GM18858 (cell line): ENCODE data around the gene TMEM255B.
"Not testable (repeated sequence)": the region's sequence is repeated elsewhere in the genome, so short reads cannot be mapped to it uniquely, and the experiment has no call there.

ENCODE experiments used
- ATAC-seq: cut with Tn5 transposase; IDR thresholded peaks from one replicate; pipeline ENCODE4 v1.9.1; 2021; ENCODE audit not compliant: unreplicated experiment

Gene TMEM255B

DNA sequence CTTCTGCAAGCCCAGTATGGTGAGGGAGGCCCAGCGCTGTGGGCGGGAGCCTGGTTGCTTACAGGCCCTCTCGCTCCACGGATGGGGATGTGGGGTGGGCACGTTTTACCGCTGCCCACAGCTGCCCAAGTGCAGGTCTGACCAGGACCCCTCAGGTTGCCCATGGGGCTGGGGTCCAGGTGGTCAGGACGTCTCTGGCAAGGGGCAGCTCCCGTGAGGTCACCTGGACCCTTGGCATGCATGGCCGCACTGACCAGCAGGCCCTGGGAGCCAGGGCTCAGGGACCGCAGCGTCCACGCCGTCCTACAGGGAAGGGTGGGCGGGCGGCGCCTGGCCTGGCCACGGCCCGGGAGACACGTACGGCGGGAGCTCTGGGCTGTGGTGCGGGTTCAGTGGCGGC is 72.0 kb downstream of the TMEM255B start:
- no peak for ATAC-seq

DNA sequence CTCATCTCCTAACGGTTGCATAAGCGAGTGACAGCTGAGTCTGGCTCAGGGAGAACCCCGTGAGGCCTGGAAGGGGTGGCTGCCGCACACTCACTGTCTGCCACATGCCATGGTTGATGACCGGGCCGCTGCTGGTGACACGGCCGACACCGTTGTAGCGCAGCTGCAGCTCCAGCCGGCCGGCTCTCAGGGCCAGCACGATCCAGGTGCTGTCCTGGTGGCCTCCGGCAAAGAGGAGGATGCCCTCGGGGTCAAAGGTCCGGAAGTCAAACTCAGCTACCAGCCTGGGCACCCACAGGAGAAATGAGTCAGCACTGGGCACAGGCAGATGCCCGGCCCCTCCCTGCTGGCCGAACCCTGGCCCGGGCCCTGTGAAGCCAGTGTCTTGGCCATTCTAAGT is 73.2 kb downstream of the TMEM255B start:
- no peak for ATAC-seq

DNA sequence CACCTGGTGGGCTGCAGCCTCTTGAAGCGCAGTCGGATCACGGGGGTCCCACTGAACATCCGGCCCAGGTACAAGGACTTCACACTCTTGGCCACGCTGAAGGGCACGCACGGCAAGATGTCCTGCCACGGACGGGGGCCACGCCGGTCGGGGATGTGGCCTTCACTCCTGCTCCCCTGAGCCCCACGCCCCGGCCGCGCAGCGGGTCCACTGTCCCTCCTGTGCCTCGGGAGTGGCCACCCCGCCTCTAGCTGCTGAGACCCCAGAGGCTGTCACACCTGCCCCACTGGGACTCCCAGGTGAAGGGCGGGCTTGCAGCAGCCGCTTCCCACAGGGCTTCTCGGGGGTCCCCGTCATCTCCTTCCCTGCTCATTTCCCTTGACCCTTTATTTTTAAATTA is 73.6 kb downstream of the TMEM255B start:
- ATAC-seq, result no peak

DNA sequence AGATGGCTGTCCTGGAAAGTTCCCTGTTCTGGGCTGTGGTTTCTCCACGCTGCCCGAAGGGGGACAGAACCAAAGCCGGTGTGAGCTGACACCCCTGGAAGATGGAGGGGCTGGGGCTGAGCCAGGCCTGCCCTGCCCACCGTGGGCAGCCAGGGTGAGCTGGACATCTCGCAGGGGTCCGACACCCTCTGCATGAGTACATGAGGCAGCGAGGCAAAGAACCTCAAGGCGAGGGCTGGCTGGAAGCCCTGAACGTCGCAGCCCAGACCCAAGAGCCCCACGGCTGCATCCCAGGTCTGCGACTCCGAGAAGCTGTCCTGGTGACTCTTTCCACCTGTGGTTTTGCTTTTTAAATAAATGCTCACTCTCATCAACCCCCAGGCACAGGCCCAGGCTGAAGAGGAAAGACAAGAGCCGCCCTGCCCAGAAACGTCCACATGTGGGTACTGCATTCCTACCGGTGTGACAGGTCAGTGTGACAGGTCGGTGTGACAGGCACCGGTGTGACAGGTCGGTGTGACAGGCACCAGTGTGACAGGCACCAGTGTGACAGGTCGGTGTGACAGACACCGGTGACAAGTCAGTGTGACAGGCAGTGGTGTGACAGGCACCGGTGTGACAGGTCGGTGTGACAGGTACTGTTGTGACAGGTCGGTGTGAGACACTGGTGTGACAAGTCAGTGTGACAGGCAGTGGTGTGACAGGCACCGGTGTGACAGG is 74.2 kb downstream of the TMEM255B start:
- ATAC-seq, result no peak

DNA sequence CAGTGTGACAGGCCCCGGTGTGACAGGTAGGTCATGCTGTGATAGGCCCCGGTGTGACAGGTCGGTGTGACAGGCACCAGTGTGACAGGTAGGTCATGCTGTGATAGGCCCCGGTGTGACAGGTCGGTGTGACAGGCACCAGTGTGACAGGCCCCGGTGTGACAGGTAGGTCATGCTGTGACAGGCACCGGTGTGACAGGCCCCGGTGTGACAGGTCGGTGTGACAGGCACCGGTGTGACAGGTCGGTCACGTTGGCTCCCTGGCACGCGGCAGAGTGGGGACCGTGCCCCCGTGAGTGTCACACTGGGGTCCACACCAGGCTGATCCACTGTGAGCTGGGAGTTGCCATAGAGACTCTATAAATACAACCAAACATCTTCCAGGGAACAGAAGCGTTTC is 75.0 kb downstream of the TMEM255B start:
- not testable (repeated sequence) for ATAC-seq

GRCh38 chr13:113834496-113835200 is 75.6 kb downstream of the TMEM255B start:
- ATAC-seq, result no peak

GRCh38 chr13:113835461-113836270 is 76.6 kb downstream of the TMEM255B start:
- no peak for ATAC-seq

- no peak for ATAC-seq
Observed at GRCh38 chr13:113836768-113837559, 77.9 kb downstream of the TMEM255B start.

DNA sequence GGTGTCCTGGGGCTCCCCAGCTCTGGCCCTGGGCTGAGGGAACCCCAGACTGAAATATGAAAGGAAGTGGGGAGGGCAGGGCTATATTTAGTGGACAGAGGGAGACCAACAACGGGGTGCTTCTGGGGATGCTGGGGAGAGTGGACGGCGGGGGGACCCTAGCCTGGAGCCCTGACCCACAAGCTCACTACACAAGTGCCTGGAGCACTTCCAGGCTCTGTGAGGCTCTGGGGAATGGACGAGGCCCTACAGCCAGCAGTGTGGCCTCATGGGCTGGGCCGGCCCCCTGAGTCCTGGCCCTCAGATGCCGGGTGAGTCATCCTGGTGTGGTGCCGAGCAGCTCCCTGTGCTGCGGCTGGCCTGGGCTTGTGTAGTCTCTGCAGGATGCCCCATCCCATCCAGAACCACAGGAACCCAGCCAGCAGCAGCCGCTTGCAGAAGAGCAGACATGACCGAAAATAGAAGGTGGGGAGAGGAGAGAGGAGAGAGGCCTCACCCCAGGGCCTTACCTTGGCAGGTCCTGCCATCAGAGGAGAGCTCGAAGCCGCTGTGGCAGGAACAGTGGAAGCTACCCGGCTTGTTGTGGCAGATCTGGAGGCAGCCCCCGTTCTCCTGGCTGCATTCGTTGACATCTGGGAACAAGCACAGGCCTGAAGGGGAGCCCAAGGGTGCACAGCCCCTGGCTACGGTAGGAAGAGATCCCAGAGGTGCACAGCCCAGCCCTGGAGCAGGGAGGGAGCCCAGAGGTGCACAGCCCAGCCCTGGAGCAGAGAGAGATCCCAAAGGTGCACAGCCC is 78.7 kb downstream of the TMEM255B start:
- ATAC-seq, result no peak

DNA sequence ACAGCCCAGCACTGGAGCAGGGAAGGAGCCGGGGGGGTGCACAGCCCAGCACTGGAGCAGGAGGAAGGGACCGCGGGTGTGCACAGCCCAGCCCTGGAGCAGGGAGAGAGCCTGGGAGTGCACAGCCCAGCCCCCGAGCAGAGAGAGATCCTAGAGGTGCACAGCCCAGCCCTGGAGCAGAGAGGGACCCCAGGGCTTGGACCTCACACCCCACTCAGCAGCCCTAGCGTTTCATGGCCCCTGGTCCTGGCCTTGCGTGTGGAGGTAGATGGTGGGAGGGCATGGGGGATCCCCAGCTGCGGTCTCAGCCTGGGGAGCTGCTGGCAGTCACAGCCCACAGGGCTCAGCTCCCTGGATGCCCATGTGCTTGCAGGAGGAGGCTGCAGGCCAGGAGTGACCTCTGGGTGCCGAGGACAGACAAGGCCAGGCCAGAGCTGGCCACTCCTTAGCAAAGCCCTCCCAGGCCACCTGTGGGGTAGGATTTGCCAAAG is 79.7 kb downstream of the TMEM255B start:
- no peak for ATAC-seq

GRCh38 chr13:113839536-113840204 is 80.6 kb downstream of the TMEM255B start:
- no peak for ATAC-seq

GRCh38 chr13:113840541-113841352 is 81.7 kb downstream of the TMEM255B start:
- no peak for ATAC-seq

DNA sequence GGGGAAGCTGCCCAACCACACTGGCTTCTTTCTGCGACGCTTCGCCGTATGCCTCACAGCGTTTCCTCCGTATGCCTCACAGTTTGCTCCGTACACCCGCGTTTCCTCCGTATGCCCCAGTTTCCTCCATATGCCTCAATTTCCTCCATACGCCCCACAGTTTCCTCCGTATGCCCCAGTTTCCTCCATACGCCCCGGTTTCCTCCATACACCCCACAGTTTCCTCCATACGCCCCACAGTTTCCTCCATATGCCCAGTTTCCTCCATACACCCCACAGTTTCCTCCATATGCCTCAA is 82.3 kb downstream of the TMEM255B start:
- ATAC-seq, result no peak

GRCh38 chr13:113842336-113843062 is 83.5 kb downstream of the TMEM255B start:
- ATAC-seq, result no peak

GRCh38 chr13:113843063-113843654 is 84.1 kb downstream of the TMEM255B start:
- no peak for ATAC-seq

DNA sequence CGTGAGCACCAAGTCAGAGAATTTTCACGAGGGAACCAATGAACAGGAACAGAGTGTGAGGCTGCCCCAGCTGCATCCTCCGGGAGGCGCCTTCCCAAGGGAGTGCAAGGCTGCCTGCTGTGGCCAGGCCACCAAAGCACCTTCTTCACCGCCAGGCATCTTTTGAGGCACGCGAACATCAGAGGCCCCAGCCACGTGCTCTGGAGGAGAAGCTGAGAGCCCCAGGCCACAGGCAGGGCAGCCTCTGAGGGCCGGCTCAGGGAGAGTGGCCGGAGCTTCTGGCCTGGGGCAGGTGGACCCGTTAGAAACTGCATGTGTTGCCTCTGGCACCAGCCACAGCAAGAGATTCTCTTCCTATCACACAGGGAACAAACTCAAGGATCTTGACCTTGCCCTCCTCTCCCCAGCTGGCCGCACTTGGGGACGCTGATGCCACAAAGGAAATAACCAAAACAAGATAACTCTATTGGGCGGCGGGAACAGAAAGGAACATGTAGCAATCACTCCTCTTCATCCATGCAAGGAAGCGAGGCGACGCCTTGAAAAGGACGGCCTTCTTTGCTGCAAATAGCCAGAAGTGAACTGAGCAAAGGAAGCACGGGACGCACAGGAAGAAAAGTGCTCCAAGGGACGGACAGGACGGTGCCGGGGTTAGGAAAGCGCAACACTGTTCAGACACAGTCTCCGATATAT is 85.0 kb downstream of the TMEM255B start:
- no peak for ATAC-seq

DNA sequence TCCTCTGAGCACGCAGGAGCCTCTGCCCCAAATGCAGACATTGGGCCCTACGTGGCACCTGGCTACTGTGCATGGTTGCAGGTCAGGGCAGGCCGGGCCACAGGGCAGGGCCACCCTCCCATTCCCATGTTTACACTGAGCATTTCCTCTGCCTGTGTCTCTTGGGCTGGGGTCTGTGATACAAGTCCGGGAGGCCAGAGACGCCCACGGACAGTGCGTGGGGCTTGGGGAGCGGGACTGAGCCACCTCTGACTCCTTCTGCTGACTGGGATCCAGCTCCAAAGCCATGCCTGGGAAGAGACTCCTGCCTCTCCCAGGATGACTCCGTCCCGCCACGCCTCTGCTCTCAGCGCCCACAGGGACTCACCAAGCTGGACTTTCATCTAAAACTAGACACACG is 86.0 kb downstream of the TMEM255B start:
- no peak for ATAC-seq
